A673 (cell line): Measurements from ENCODE around the gene CCDC106. TPM values are rescaled to one million over a fixed set of nuclear protein-coding genes. Genes with fewer than 3 reads are reported as not detected.

Experiments
- BruUV-seq: library from RNA; stranded (reverse); fragments of 400-500 nt; replicated peaks from 2 replicates; lab custom pipeline; 2021; lab: Mats Ljungman, UMichigan
- CTCF ChIA-PET: fragments of 300-600 bp; sonication (Branson Sonifier 250); formaldehyde crosslinking; loops from one replicate; lab custom pipeline; 2022; ENCODE audit warnings: antibody characterized with exemption; lab: Charles Lee
- POLR2A ChIA-PET: fragments of 300-600 bp; sonication (Branson Sonifier 250); formaldehyde crosslinking; loops from one replicate; lab custom pipeline; 2022; ENCODE audit warnings: antibody characterized with exemption; ENCODE audit not compliant: low non-redundant PET; lab: Charles Lee
- DNase-seq: peaks from one replicate; pipeline ENCODE4 v3.0.0-alpha.2; 2015; ENCODE audit warnings: low spot score
- H3K27ac ChIP-seq: fragments of 200-600 bp; sonication (generic); 2 replicates; pipeline ENCODE4 v1.5.1; 2016; ENCODE audit warnings: mixed run types, low read depth, mild to moderate bottlenecking, mixed read lengths, antibody characterized with exemption, low read length; ENCODE audit not compliant: poor library complexity, severe bottlenecking
- H3K27me3 ChIP-seq: fragments of 200-600 bp; sonication (generic); replicated peaks from 2 replicates; pipeline ENCODE4 v1.6.1; 2017; ENCODE audit warnings: mixed run types, low read depth, mild to moderate bottlenecking, mixed read lengths, antibody characterized with exemption, low read length; ENCODE audit not compliant: insufficient read depth, poor library complexity
- H3K36me3 ChIP-seq: fragments of 200-600 bp; sonication (generic); 2 replicates; pipeline ENCODE4 v1.6.1; 2016; ENCODE audit warnings: mixed run types, mild to moderate bottlenecking, mixed read lengths, antibody characterized with exemption, low read length; ENCODE audit not compliant: insufficient read depth, poor library complexity, severe bottlenecking
- H3K4me1 ChIP-seq: fragments of 200-600 bp; sonication (generic); 2 replicates; pipeline ENCODE4 v1.6.1; 2017; ENCODE audit warnings: mixed run types, mild to moderate bottlenecking, mixed read lengths, antibody characterized with exemption, low read length; ENCODE audit not compliant: insufficient read depth, poor library complexity, severe bottlenecking
- H3K4me3 ChIP-seq: fragments of 200-600 bp; sonication (generic); 2 replicates; pipeline ENCODE4 v1.5.1; 2016; ENCODE audit warnings: low read depth, mixed run types, mild to moderate bottlenecking, mixed read lengths, low read length; ENCODE audit not compliant: poor library complexity, severe bottlenecking
- H3K9me3 ChIP-seq: fragments of 200-600 bp; sonication (generic); 2 replicates; pipeline ENCODE4 v1.6.1; 2016; ENCODE audit warnings: mixed run types, low read depth, mild to moderate bottlenecking, mixed read lengths, antibody characterized with exemption, low read length; ENCODE audit not compliant: poor library complexity, severe bottlenecking
- EZH2 ChIP-seq: fragments of 200-600 bp; sonication (generic); IDR thresholded peaks from 2 replicates; pipeline ENCODE4 v1.6.1; 2017; ENCODE audit warnings: borderline replicate concordance, low read depth, mild to moderate bottlenecking, mixed read lengths, antibody characterized with exemption, low read length; ENCODE audit not compliant: poor library complexity, severe bottlenecking
- intact Hi-C: fragments of 100-400 bp; cut with micrococcal nuclease; formaldehyde crosslinking; loops from one replicate; pipeline ENCODE4 v1.10.0; 2022; ENCODE audit not compliant: unreplicated experiment
- total RNA-seq: library from RNA; stranded (reverse); gene quantifications from 2 replicates; pipeline ENCODE4 v1.2.3, GENCODE V29; 2021
- TF ChIP-seq, protein P1 (sequence below): fragments of 300-800, 200-600 bp; sonication (generic); conservative IDR thresholded peaks from 2 replicates; pipeline ENCODE4 v1.5.1; 2017; ENCODE audit warnings: low read depth, mild to moderate bottlenecking, antibody characterized with exemption, low read length, moderate library complexity, mixed read lengths

The CCDC106 gene
- total RNA-seq, 1 experiment from 2014 or later, result 41.5 TPM

GRCh38 chr19:55651236-55651635, 3.2 kb downstream of the CCDC106 start:
- no peaks in the 10 kb centered on the region for H3K27me3 ChIP-seq
- intact Hi-C loops, result no loop called here
- POLR2A ChIA-PET, result no interaction called here
- H3K4me3 ChIP-seq, result no peak overlapping the region
- H3K36me3 ChIP-seq, result peaks cover 18% of the 10 kb centered on the region
- H3K9me3 ChIP-seq, result no peaks in the 10 kb centered on the region
- no peak overlapping the region for H3K27ac ChIP-seq
- no peak for DNase-seq
- no peak for TF ChIP-seq EZH2
- TF ChIP-seq, protein P1, sequence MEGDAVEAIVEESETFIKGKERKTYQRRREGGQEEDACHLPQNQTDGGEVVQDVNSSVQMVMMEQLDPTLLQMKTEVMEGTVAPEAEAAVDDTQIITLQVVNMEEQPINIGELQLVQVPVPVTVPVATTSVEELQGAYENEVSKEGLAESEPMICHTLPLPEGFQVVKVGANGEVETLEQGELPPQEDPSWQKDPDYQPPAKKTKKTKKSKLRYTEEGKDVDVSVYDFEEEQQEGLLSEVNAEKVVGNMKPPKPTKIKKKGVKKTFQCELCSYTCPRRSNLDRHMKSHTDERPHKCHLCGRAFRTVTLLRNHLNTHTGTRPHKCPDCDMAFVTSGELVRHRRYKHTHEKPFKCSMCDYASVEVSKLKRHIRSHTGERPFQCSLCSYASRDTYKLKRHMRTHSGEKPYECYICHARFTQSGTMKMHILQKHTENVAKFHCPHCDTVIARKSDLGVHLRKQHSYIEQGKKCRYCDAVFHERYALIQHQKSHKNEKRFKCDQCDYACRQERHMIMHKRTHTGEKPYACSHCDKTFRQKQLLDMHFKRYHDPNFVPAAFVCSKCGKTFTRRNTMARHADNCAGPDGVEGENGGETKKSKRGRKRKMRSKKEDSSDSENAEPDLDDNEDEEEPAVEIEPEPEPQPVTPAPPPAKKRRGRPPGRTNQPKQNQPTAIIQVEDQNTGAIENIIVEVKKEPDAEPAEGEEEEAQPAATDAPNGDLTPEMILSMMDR, result no peak
- CTCF ChIA-PET, result no interaction called here
- H3K4me1 ChIP-seq, result peaks cover 18% of the 10 kb centered on the region
- BruUV-seq, result no TSS peak

- no peaks in the 10 kb centered on the region for H3K9me3 ChIP-seq
- H3K27ac ChIP-seq, result no peak overlapping the region
- H3K36me3 ChIP-seq, result peaks cover 18% of the 10 kb centered on the region
- no peak for DNase-seq
- TF ChIP-seq, protein P1, result no peak
- no peak for TF ChIP-seq EZH2
- BruUV-seq, result no TSS peak
- intact Hi-C loops, result no loop called here
- H3K4me1 ChIP-seq, result peaks cover 17% of the 10 kb centered on the region
- ChIA-PET POLR2A (no interaction called here), CTCF (interaction anchor here (0.7 to 1.3 kb wide), 6 partner anchors 19 to 505 kb away, joined by 3 to 21 read pairs (median 4); no protein-coding TSS in a partner anchor)
- H3K27me3 ChIP-seq, result no peaks in the 10 kb centered on the region
- H3K4me3 ChIP-seq, result no peak overlapping the region
Measured at GRCh38 chr19:55652311-55653128, 4.5 kb downstream of the CCDC106 start.

- Histone ChIP-seq H3K27me3 (no peaks in the 10 kb centered on the region), H3K4me1 (peaks cover 27% of the 10 kb centered on the region), H3K4me3 (peak overlapping the region; percentile 83), H3K27ac (peak overlapping the region; percentile 99), H3K36me3 (peaks cover 18% of the 10 kb centered on the region), H3K9me3 (no peaks in the 10 kb centered on the region)
- POLR2A ChIA-PET, result interaction anchor here (0.6 to 0.7 kb wide), 2 partner anchors 14 to 318 kb away, joined by 3 read pairs; no protein-coding TSS in a partner anchor
- BruUV-seq, result no TSS peak
- intact Hi-C loops, result no loop called here
- CTCF ChIA-PET, result interaction anchor here (0.6 to 1.5 kb wide), 11 partner anchors 11 to 503 kb away, joined by 3 to 21 read pairs (median 3); partner anchors contain the start of genes ISOC2, ZNF581 and ZNF784
- TF ChIP-seq, protein P1, result peak; percentile 99
- no peak for TF ChIP-seq EZH2
- peak; percentile 99 for DNase-seq
Measured at GRCh38 chr19:55653651-55654322, 5.8 kb downstream of the CCDC106 start.
